SK-N-MC (cell line): ENCODE measurements around the gene AFF3.
"Not testable (repeated sequence)": the region's sequence is repeated elsewhere in the genome, so short reads cannot be mapped to it uniquely, and the experiment has no call there.

Experiments
- DNase-seq: peaks from one replicate; pipeline ENCODE4 v3.0.0-alpha.2; 2011; ENCODE audit warnings: low read depth, low spot score
- H3K27ac ChIP-seq: fragments of 200-600 bp; sonication (generic); 2 replicates; pipeline ENCODE4 v1.5.1; 2016; ENCODE audit warnings: mixed run types
- H3K36me3 ChIP-seq: fragments of 200-600 bp; sonication (generic); 2 replicates; pipeline ENCODE4 v1.6.1; 2017; ENCODE audit warnings: antibody characterized with exemption, low read length, mixed read lengths; ENCODE audit not compliant: insufficient read depth
- H3K4me3 ChIP-seq: fragments of 200-600 bp; sonication (generic); 2 replicates; pipeline ENCODE4 v1.5.1; 2016
- H3K9ac ChIP-seq: fragments of 200-600 bp; sonication (generic); 2 replicates; pipeline ENCODE4 v1.8.0; 2017; ENCODE audit warnings: mixed run types, mixed read lengths; ENCODE audit not compliant: insufficient read length
- H3K9me3 ChIP-seq: fragments of 200-600 bp; sonication (generic); 2 replicates; pipeline ENCODE4 v1.6.1; 2017; ENCODE audit warnings: low read depth, mild to moderate bottlenecking, antibody characterized with exemption, low read length, moderate library complexity, mixed read lengths
- EZH2 ChIP-seq: fragments of 200-600 bp; sonication (generic); IDR thresholded peaks from one replicate; pipeline ENCODE4 v1.6.1; 2017; ENCODE audit warnings: antibody characterized with exemption
- FOXP2 ChIP-seq: optimal IDR thresholded peaks from 2 replicates; pipeline ENCODE3; 2011; ENCODE audit warnings: mild to moderate bottlenecking, moderate library complexity; ENCODE audit not compliant: insufficient read depth; ENCODE audit errors: extremely low read length, control extremely low read depth
- POLR2AphosphoS5 ChIP-seq: IDR thresholded peaks from 2 replicates; pipeline ENCODE4 v1.6.1; 2012; ENCODE audit warnings: mild to moderate bottlenecking, low read depth, low read length, borderline replicate concordance

Gene AFF3

GRCh38 chr2:100107440-100107839 is 35.0 kb downstream of the AFF3 start:
- no peaks in the 10 kb centered on the region for H3K36me3 ChIP-seq
- H3K27ac ChIP-seq: no peak overlapping the region
- no peak overlapping the region for H3K9ac ChIP-seq
- no peak for TF ChIP-seq EZH2
- no peak for TF ChIP-seq FOXP2
- no peak for TF ChIP-seq POLR2AphosphoS5
- no peaks in the 10 kb centered on the region for H3K9me3 ChIP-seq
- no peak for DNase-seq
- no peak overlapping the region for H3K4me3 ChIP-seq

GRCh38 chr2:100106460-100106859 is 35.9 kb downstream of the AFF3 start:
- no peak for DNase-seq
- Histone ChIP-seq H3K9me3 (no peaks in the 10 kb centered on the region), H3K9ac (no peak overlapping the region), H3K27ac (no peak overlapping the region), H3K4me3 (no peak overlapping the region), H3K36me3 (no peaks in the 10 kb centered on the region)
- no peak for TF ChIP-seq POLR2AphosphoS5
- TF ChIP-seq FOXP2: no peak
- TF ChIP-seq EZH2: no peak

- TF ChIP-seq EZH2 (no peak), FOXP2 (no peak), POLR2AphosphoS5 (no peak)
- DNase-seq: no peak
- Histone ChIP-seq H3K4me3 (no peak overlapping the region), H3K9me3 (no peaks in the 10 kb centered on the region), H3K36me3 (no peaks in the 10 kb centered on the region), H3K27ac (no peak overlapping the region), H3K9ac (no peak overlapping the region)
These were observed 36.7 kb downstream of the AFF3 start for GRCh38 chr2:100105678-100106054.

GRCh38 chr2:100104718-100105677 is 37.4 kb downstream of the AFF3 start:
- Histone ChIP-seq H3K9me3 (no peaks in the 10 kb centered on the region), H3K9ac (no peak overlapping the region), H3K27ac (no peak overlapping the region), H3K36me3 (no peaks in the 10 kb centered on the region), H3K4me3 (no peak overlapping the region)
- TF ChIP-seq EZH2: peak; percentile 80
- TF ChIP-seq FOXP2: no peak
- no peak for TF ChIP-seq POLR2AphosphoS5
- DNase-seq: no peak

GRCh38 chr2:100104265-100104664 is 38.1 kb downstream of the AFF3 start:
- not testable (repeated sequence) for H3K27ac ChIP-seq, H3K36me3 ChIP-seq, H3K4me3 ChIP-seq, H3K9ac ChIP-seq, DNase-seq, H3K9me3 ChIP-seq

GRCh38 chr2:100103527-100104252 is 38.7 kb downstream of the AFF3 start:
- DNase-seq, H3K9me3 ChIP-seq, H3K9ac ChIP-seq, H3K4me3 ChIP-seq, H3K36me3 ChIP-seq, H3K27ac ChIP-seq: not testable (repeated sequence)

GRCh38 chr2:100102466-100103180 is 39.8 kb downstream of the AFF3 start:
- not testable (repeated sequence) for H3K9ac ChIP-seq, H3K9me3 ChIP-seq, H3K27ac ChIP-seq, DNase-seq, H3K36me3 ChIP-seq, H3K4me3 ChIP-seq

GRCh38 chr2:100098855-100099254 is 43.5 kb downstream of the AFF3 start:
- not testable (repeated sequence) for H3K36me3 ChIP-seq, H3K9ac ChIP-seq, H3K4me3 ChIP-seq, H3K9me3 ChIP-seq, DNase-seq, H3K27ac ChIP-seq

GRCh38 chr2:100097611-100098294 is 44.6 kb downstream of the AFF3 start:
- not testable (repeated sequence) for H3K27ac ChIP-seq, H3K9ac ChIP-seq, H3K4me3 ChIP-seq, DNase-seq, H3K36me3 ChIP-seq, H3K9me3 ChIP-seq

- not testable (repeated sequence) for H3K27ac ChIP-seq, DNase-seq, H3K36me3 ChIP-seq, H3K9me3 ChIP-seq, H3K9ac ChIP-seq, H3K4me3 ChIP-seq
These were observed 46.5 kb downstream of the AFF3 start for GRCh38 chr2:100095845-100096244.

- not testable (repeated sequence) for H3K9me3 ChIP-seq, DNase-seq, H3K27ac ChIP-seq
These were observed 50.6 kb downstream of the AFF3 start for GRCh38 chr2:100091807-100092206.

GRCh38 chr2:100085744-100086143 is 56.6 kb downstream of the AFF3 start:
- H3K4me3 ChIP-seq, H3K9me3 ChIP-seq, H3K27ac ChIP-seq, DNase-seq, H3K36me3 ChIP-seq, H3K9ac ChIP-seq: not testable (repeated sequence)

More at GRCh38 chr2:100091807-100092206, 50.6 kb downstream of the AFF3 start:
- not testable (repeated sequence) for H3K36me3 ChIP-seq, H3K9ac ChIP-seq, H3K4me3 ChIP-seq
